ENCODE results near the gene HHEX. TPM values are rescaled to one million over a fixed set of nuclear protein-coding genes. Genes with fewer than 3 reads are reported as not detected.
A peak's percentile ranks its signal among the peaks of the same experiment; 100 is the strongest.

The HHEX gene
- not detected in 2 replicates for polyA plus RNA-seq
- polyA minus RNA-seq, result not detected in 2 replicates

GRCh38 chr10:92689663-92690210 is at the start of gene HHEX:
TSS of gene HHEX (plus strand) at chr10:92689955. CDS start at chr10:92689987, 32 bp downstream.
- Histone ChIP-seq H3K4me2 (ENCODE audit: low read length) (no peak within 1 kb of the TSS), H4K20me1 (ENCODE audit: insufficient read depth) (no peaks in the 10 kb centered on the region), H3K4me3 (ENCODE audit: low read length) (peak within 1 kb of the TSS; percentile 59), H3K27me3 (ENCODE audit: insufficient read depth, low read depth, low read length) (peaks cover 78% of the 10 kb centered on the region), H3K27ac (ENCODE audit: low read length) (no peak within 1 kb of the TSS), H3K79me2 (replicated peaks; ENCODE audit: insufficient read depth, low read length) (no peaks in the 10 kb centered on the region), H3K9ac (ENCODE audit: low read length) (no peak within 1 kb of the TSS), H3K36me3 (ENCODE audit: insufficient read depth, low read length) (no peaks in the 10 kb centered on the region), H2AFZ (ENCODE audit: low read depth, low read length) (no peak within 1 kb of the TSS), H3K9me3 (ENCODE audit: low read length) (peaks cover 12% of the 10 kb centered on the region), H3F3A (ENCODE audit: insufficient read depth, low read length, poor library complexity, severe bottlenecking) (no peaks in the 10 kb centered on the region), H3K9me2 (ENCODE audit: insufficient read depth, low read length) (no peaks in the 10 kb centered on the region)
- TF ChIP-seq TAF1 (IDR thresholded peaks at IDR 0.05; ENCODE audit: low read depth), result no peak
- no peak for TF ChIP-seq MXI1 (conservative IDR thresholded peaks at IDR 0.05; ENCODE audit: poor library complexity, severe bottlenecking)
- TF ChIP-seq POLR2AphosphoS5 (IDR thresholded peaks at IDR 0.05), result no peak
- no peak for TF ChIP-seq RAD21 (conservative IDR thresholded peaks at IDR 0.05)
- TF ChIP-seq, protein P1, sequence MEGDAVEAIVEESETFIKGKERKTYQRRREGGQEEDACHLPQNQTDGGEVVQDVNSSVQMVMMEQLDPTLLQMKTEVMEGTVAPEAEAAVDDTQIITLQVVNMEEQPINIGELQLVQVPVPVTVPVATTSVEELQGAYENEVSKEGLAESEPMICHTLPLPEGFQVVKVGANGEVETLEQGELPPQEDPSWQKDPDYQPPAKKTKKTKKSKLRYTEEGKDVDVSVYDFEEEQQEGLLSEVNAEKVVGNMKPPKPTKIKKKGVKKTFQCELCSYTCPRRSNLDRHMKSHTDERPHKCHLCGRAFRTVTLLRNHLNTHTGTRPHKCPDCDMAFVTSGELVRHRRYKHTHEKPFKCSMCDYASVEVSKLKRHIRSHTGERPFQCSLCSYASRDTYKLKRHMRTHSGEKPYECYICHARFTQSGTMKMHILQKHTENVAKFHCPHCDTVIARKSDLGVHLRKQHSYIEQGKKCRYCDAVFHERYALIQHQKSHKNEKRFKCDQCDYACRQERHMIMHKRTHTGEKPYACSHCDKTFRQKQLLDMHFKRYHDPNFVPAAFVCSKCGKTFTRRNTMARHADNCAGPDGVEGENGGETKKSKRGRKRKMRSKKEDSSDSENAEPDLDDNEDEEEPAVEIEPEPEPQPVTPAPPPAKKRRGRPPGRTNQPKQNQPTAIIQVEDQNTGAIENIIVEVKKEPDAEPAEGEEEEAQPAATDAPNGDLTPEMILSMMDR (IDR thresholded peaks at IDR 0.05; ENCODE audit: poor library complexity, severe bottlenecking), result no peak
- TF ChIP-seq, protein P2, sequence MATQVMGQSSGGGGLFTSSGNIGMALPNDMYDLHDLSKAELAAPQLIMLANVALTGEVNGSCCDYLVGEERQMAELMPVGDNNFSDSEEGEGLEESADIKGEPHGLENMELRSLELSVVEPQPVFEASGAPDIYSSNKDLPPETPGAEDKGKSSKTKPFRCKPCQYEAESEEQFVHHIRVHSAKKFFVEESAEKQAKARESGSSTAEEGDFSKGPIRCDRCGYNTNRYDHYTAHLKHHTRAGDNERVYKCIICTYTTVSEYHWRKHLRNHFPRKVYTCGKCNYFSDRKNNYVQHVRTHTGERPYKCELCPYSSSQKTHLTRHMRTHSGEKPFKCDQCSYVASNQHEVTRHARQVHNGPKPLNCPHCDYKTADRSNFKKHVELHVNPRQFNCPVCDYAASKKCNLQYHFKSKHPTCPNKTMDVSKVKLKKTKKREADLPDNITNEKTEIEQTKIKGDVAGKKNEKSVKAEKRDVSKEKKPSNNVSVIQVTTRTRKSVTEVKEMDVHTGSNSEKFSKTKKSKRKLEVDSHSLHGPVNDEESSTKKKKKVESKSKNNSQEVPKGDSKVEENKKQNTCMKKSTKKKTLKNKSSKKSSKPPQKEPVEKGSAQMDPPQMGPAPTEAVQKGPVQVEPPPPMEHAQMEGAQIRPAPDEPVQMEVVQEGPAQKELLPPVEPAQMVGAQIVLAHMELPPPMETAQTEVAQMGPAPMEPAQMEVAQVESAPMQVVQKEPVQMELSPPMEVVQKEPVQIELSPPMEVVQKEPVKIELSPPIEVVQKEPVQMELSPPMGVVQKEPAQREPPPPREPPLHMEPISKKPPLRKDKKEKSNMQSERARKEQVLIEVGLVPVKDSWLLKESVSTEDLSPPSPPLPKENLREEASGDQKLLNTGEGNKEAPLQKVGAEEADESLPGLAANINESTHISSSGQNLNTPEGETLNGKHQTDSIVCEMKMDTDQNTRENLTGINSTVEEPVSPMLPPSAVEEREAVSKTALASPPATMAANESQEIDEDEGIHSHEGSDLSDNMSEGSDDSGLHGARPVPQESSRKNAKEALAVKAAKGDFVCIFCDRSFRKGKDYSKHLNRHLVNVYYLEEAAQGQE (IDR thresholded peaks at IDR 0.05; ENCODE audit: borderline replicate concordance), result no peak
- TF ChIP-seq EZH2 (IDR thresholded peaks at IDR 0.05; ENCODE audit: borderline replicate concordance, insufficient read depth, low read length, poor library complexity, severe bottlenecking), result peak; percentile 89
- TF ChIP-seq SMC3 (conservative IDR thresholded peaks at IDR 0.05; ENCODE audit: poor library complexity), result no peak
- no peak for TF ChIP-seq EP300 (conservative IDR thresholded peaks at IDR 0.05; ENCODE audit: poor library complexity, severe bottlenecking)

GRCh38 chr10:92640107-92640506 is 49.6 kb upstream of the HHEX start:
- Histone ChIP-seq H3K9me3 (ENCODE audit: low read length) (no peaks in the 10 kb centered on the region), H3K9ac (ENCODE audit: low read length) (no peak overlapping the region), H4K20me1 (ENCODE audit: insufficient read depth) (no peaks in the 10 kb centered on the region), H3K27me3 (ENCODE audit: insufficient read depth, low read depth, low read length) (no peaks in the 10 kb centered on the region), H3K4me2 (ENCODE audit: low read length) (no peak overlapping the region), H3K36me3 (ENCODE audit: insufficient read depth, low read length) (no peaks in the 10 kb centered on the region), H3K4me3 (ENCODE audit: low read length) (no peak overlapping the region), H3K27ac (ENCODE audit: low read length) (no peak overlapping the region), H3K9me2 (ENCODE audit: insufficient read depth, low read length) (no peaks in the 10 kb centered on the region), H2AFZ (ENCODE audit: low read depth, low read length) (no peak overlapping the region), H3F3A (ENCODE audit: insufficient read depth, low read length, poor library complexity, severe bottlenecking) (no peaks in the 10 kb centered on the region), H3K79me2 (replicated peaks; ENCODE audit: insufficient read depth, low read length) (no peaks in the 10 kb centered on the region)
- TF ChIP-seq EP300 (conservative IDR thresholded peaks at IDR 0.05; ENCODE audit: poor library complexity, severe bottlenecking), result no peak
- TF ChIP-seq MXI1 (conservative IDR thresholded peaks at IDR 0.05; ENCODE audit: poor library complexity, severe bottlenecking), result no peak
- TF ChIP-seq RAD21 (conservative IDR thresholded peaks at IDR 0.05), result no peak
- no peak for TF ChIP-seq SMC3 (conservative IDR thresholded peaks at IDR 0.05; ENCODE audit: poor library complexity)
- TF ChIP-seq, protein P2 (IDR thresholded peaks at IDR 0.05; ENCODE audit: borderline replicate concordance), result no peak
- TF ChIP-seq, protein P1 (IDR thresholded peaks at IDR 0.05; ENCODE audit: poor library complexity, severe bottlenecking), result no peak
- no peak for TF ChIP-seq EZH2 (IDR thresholded peaks at IDR 0.05; ENCODE audit: borderline replicate concordance, insufficient read depth, low read length, poor library complexity, severe bottlenecking)
- no peak for TF ChIP-seq TAF1 (IDR thresholded peaks at IDR 0.05; ENCODE audit: low read depth)
- no peak for TF ChIP-seq POLR2AphosphoS5 (IDR thresholded peaks at IDR 0.05)
